Gastrocnemius medialis (tissue), 4 donors: Measurements from ENCODE around the gene TXNRD1. TPM values are rescaled to one million over a fixed set of nuclear protein-coding genes. Genes with fewer than 3 reads are reported as not detected.

Experiments used
- ATAC-seq, 2 donors: fragments of 150-250 bp; one replicate each; pipeline ENCODE4 v1.9.1; 2016
- DNase-seq, 2 donors: peaks; one replicate each; pipeline ENCODE4 v3.0.0-alpha.2; 2019
- H3K27ac ChIP-seq, 4 donors: fragments of 200-600 bp; sonication (generic); 1 replicate in 1 of 4; 2 replicates in 3 of 4; pipeline ENCODE4 v1.5.1; 2016 to 2018; ENCODE audit warnings: mild to moderate bottlenecking in 2 of 4, moderate library complexity in 1 of 4
- H3K27me3 ChIP-seq, 3 donors: fragments of 200-600 bp; sonication (generic) in 2 of 3; 1 replicate in 1 of 3; 2 replicates in 2 of 3; pipeline versions ENCODE4 v1.5.1 to v1.6.0; 2016 to 2019; ENCODE audit warnings: mild to moderate bottlenecking in 1 of 3, moderate library complexity in 1 of 3
- H3K36me3 ChIP-seq, 2 donors: fragments of 200-600 bp; sonication (generic) in 1 of 2; one replicate each; pipeline ENCODE4 v1.5.1; 2017 to 2018
- H3K4me1 ChIP-seq, 2 donors: fragments of 200-600 bp; sonication (generic) in 1 of 2; one replicate each; pipeline ENCODE4 v1.5.1; 2016 to 2017; ENCODE audit warnings: mild to moderate bottlenecking in 2 of 2
- H3K4me3 ChIP-seq, 4 donors: fragments of 200-600 bp; sonication (generic) in 3 of 4; 1 replicate in 1 of 4; 2 replicates in 3 of 4; pipeline ENCODE4 v1.5.1; 2016 to 2019; ENCODE audit warnings: mild to moderate bottlenecking in 2 of 4
- H3K9me3 ChIP-seq, 3 donors: fragments of 200-600 bp; sonication (generic) in 2 of 3; 1 replicate in 1 of 3; 2 replicates in 2 of 3; pipeline ENCODE4 v1.5.1; 2016 to 2019
- POLR2A ChIP-seq, 2 donors: fragments of 450-650 bp; IDR thresholded peaks; one replicate each; pipeline ENCODE4 v1.6.1; 2017; ENCODE audit warnings: antibody characterized with exemption in 2 of 2, mild to moderate bottlenecking in 2 of 2, moderate library complexity in 2 of 2
- in situ Hi-C, 4 donors: fragments of 200-750 bp; cut with MboI; loops; one replicate each; pipeline versions ENCODE4 v1.15.0 to v1.8.0; 2017; ENCODE audit warnings: low sequenced_read_pairs in 4 of 4
- intact Hi-C: fragments of 100-400 bp; cut with DNase I; formaldehyde crosslinking; loops from one replicate; pipeline ENCODE4 v1.15.1; 2023; ENCODE audit warnings: low total_unique reads
- total RNA-seq, 4 donors: library from RNA; depleted of rRNA; stranded (reverse); fragments of >200 nt; gene quantifications; one replicate each; pipeline versions ENCODE4 v1.1.0 to v1.2.3, GENCODE V29; 2016
- TF ChIP-seq, protein P1 (sequence below), 5 experiments: fragments of 450-650 bp in 3 of 5; fragments of 200-600 bp in 2 of 5; sonication (generic) in 2 of 5; IDR thresholded peaks in 4 of 5; conservative IDR thresholded peaks in 1 of 5; 1 replicate in 4 of 5; 2 replicates in 1 of 5; pipeline ENCODE4 v1.5.1; 2016 to 2019; ENCODE audit warnings: antibody characterized with exemption in 5 of 5, mild to moderate bottlenecking in 3 of 5, moderate library complexity in 3 of 5

Gene TXNRD1
- total RNA-seq, 4 donors from 2014 or later, result 96.6 to 139 (median 118) TPM

DNA sequence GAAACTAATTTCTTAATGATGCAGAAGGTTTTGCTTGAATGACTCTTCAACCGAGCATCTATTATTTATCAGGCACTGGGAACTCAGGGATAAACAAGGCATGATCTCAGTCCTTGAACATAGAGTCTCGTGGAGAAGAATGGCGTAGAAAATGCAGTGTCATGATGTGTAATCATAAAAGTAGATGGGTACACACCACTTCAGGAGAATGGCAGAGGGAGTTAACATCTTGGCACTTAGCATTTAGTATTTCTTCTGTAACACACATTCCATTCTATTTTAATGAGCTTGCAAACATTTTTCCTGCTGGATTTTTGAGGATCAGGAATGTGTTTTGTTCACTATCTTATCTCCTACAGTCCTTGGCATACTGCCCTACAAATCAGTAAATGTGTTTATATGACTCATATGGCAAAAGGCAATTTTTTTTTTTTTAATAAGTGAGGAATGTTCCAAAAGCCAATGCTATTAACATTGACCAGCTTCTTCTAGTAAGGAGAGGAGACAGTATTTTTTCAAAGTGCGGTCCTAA is 3.8 kb downstream of the TXNRD1 start:
- Histone ChIP-seq H3K27ac (peak overlapping the region; percentile 56 to 72 (median 66)), H3K9me3 (no peaks in the 10 kb centered on the region), H3K4me1 (peaks cover 10 to 16% of the 10 kb centered on the region in 2 donors), H3K4me3 (no peak overlapping the region), H3K27me3 (no peaks in the 10 kb centered on the region), H3K36me3 (no peaks in the 10 kb centered on the region)
- intact Hi-C loops, result loop anchor here (1.0 to 5.0 kb wide), 2 partner anchors 38 to 66 kb away; no protein-coding TSS in a partner anchor
- ATAC-seq (peak; percentile 42 to 79), DNase-seq (no peak)
- TF ChIP-seq, protein P1, sequence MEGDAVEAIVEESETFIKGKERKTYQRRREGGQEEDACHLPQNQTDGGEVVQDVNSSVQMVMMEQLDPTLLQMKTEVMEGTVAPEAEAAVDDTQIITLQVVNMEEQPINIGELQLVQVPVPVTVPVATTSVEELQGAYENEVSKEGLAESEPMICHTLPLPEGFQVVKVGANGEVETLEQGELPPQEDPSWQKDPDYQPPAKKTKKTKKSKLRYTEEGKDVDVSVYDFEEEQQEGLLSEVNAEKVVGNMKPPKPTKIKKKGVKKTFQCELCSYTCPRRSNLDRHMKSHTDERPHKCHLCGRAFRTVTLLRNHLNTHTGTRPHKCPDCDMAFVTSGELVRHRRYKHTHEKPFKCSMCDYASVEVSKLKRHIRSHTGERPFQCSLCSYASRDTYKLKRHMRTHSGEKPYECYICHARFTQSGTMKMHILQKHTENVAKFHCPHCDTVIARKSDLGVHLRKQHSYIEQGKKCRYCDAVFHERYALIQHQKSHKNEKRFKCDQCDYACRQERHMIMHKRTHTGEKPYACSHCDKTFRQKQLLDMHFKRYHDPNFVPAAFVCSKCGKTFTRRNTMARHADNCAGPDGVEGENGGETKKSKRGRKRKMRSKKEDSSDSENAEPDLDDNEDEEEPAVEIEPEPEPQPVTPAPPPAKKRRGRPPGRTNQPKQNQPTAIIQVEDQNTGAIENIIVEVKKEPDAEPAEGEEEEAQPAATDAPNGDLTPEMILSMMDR (IDR thresholded peaks at IDR 0.05 in 4 of 5, conservative IDR thresholded peaks at IDR 0.05 in 1 of 5), result no peak
- no peak for TF ChIP-seq POLR2A (IDR thresholded peaks at IDR 0.05)
- in situ Hi-C loops, result loop anchor here (10.0 to 25.0 kb wide), 4 partner anchors 65 to 1168 kb away; partner anchors contain the start of gene EID3 (in 1 of the 4)

DNA sequence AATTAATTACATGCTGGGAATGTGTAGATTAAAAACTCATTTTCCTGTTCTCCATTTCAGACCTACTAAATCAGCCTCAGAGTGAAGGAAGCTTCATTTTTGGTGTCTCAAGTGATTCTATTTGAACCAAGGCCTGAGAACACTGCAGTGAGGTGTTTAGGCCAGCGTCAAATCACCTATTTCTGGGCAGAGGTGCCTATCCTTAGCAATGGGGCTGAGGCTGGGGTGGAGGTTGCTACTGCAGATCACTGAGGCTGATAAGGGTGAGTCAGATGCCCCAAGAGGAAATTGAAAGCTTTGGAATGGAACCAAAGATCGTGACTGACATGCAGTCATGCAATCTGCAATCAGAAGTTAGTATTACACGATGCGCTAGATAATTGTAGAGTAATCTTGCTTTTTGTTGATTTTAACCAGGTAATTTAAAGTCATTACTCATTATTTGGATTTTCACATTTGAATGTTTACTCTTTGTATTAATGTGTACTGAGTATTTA is 4.4 kb downstream of the TXNRD1 start:
- ATAC-seq, result peak in 1 of 2 donors; percentile 28
- no peak for DNase-seq
- Histone ChIP-seq H3K36me3 (no peaks in the 10 kb centered on the region), H3K27me3 (no peaks in the 10 kb centered on the region), H3K27ac (peak overlapping the region; percentile 56 to 72 (median 66)), H3K4me1 (peaks cover 10 to 16% of the 10 kb centered on the region in 2 donors), H3K4me3 (no peak overlapping the region), H3K9me3 (no peaks in the 10 kb centered on the region)
- in situ Hi-C loops, result loop anchor here (10.0 to 25.0 kb wide), 4 partner anchors 65 to 1167 kb away; partner anchors contain the start of gene EID3 (in 1 of the 4)
- TF ChIP-seq, protein P1 (IDR thresholded peaks at IDR 0.05 in 4 of 5, conservative IDR thresholded peaks at IDR 0.05 in 1 of 5), result no peak
- no peak for TF ChIP-seq POLR2A (IDR thresholded peaks at IDR 0.05)
- intact Hi-C loops, result loop anchor here (1.0 to 5.0 kb wide), 2 partner anchors 37 to 65 kb away; no protein-coding TSS in a partner anchor

DNA sequence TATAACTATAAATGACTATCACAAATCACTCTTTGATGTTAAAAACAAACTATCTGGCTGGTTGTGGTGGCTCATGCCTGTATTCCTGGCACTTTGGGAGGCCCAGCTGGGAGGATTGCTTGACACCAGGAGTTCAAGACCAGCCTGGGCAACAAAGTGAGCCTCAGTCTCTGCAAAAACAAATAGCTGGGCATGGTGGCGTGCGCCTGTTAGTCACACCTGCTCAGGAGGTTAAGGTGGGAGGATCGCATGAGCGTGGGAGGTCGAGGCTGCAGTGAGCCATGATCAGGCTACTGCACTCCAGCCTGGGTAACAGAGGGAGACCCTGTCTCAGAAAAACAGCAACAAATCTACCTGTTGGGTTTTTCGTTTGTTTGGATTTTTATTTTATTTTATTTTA is 5.4 kb downstream of the TXNRD1 start:
- Histone ChIP-seq H3K27me3 (no peaks in the 10 kb centered on the region), H3K9me3 (no peaks in the 10 kb centered on the region), H3K36me3 (no peaks in the 10 kb centered on the region), H3K4me1 (peaks cover 4 to 12% of the 10 kb centered on the region in 2 donors), H3K4me3 (no peak overlapping the region), H3K27ac (no peak overlapping the region)
- ATAC-seq (no peak), DNase-seq (no peak)
- in situ Hi-C loops, result loop anchor here in 3 of 4 donors (25.0 kb wide), 2 partner anchors 841 to 1166 kb away; no protein-coding TSS in a partner anchor
- intact Hi-C loops, result no loop called here
- no peak for TF ChIP-seq POLR2A (IDR thresholded peaks at IDR 0.05)
- TF ChIP-seq, protein P1 (IDR thresholded peaks at IDR 0.05 in 4 of 5, conservative IDR thresholded peaks at IDR 0.05 in 1 of 5), result no peak

DNA sequence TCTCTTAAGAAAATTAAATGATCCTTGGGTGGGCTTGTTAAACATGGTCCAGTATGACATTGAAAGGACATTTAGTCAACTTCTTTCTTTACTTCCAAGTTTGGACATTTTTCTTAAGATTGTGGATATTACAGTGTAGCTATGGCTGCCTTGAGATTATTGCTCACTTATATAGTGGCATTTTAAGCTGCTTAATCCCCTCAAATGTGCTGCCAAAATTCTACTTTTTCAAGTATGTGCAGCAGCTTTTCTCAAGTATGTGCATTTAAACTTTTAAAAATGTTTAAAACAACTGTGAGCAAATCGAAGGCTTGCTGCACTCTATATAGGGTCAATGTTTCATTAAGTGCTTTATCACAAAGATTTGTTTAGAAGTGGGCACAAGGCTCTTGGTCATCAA is 7.4 kb downstream of the TXNRD1 start:
- DNase-seq, result no peak
- no peak for ATAC-seq
- intact Hi-C loops, result no loop called here
- H3K9me3 ChIP-seq, result no peaks in the 10 kb centered on the region
- in situ Hi-C loops, result loop anchor here in 3 of 4 donors (25.0 kb wide), 2 partner anchors 839 to 1164 kb away; no protein-coding TSS in a partner anchor
- TF ChIP-seq, protein P1 (IDR thresholded peaks at IDR 0.05 in 4 of 5, conservative IDR thresholded peaks at IDR 0.05 in 1 of 5), result no peak
- no peak for TF ChIP-seq POLR2A (IDR thresholded peaks at IDR 0.05)
- no peak overlapping the region for H3K27ac ChIP-seq
- H3K4me3 ChIP-seq, result no peak overlapping the region
- no peaks in the 10 kb centered on the region for H3K36me3 ChIP-seq
- H3K4me1 ChIP-seq, result peaks cover 0 to 12% of the 10 kb centered on the region in 2 donors
- H3K27me3 ChIP-seq, result no peaks in the 10 kb centered on the region
